Ectodermal cell (in vitro differentiated cells): ENCODE results near the gene PRR5.

Source experiments
- H3K27ac ChIP-seq: 2 replicates; pipeline ENCODE4 v1.7.0; 2013; ENCODE audit warnings: mild to moderate bottlenecking, low read depth, low read length; ENCODE audit not compliant: insufficient read depth, poor library complexity, severe bottlenecking
- H3K27me3 ChIP-seq: 2 replicates; pipeline ENCODE4 v1.7.0; 2013; ENCODE audit warnings: mild to moderate bottlenecking, low read length; ENCODE audit not compliant: insufficient read depth, control insufficient read depth, poor library complexity, severe bottlenecking
- H3K36me3 ChIP-seq: one replicate; pipeline ENCODE4 v1.7.0; 2013; ENCODE audit warnings: low read length; ENCODE audit not compliant: control insufficient read depth, insufficient read depth
- H3K4me1 ChIP-seq: one replicate; pipeline ENCODE4 v1.7.0; 2013; ENCODE audit warnings: low read length; ENCODE audit not compliant: control insufficient read depth, insufficient read depth
- H3K4me3 ChIP-seq: 2 replicates; pipeline ENCODE4 v1.7.0; 2013; ENCODE audit warnings: low read depth, low read length, control low read depth; ENCODE audit not compliant: insufficient read depth
- H3K9me3 ChIP-seq: 2 replicates; pipeline ENCODE4 v1.7.0; 2013; ENCODE audit warnings: mild to moderate bottlenecking, low read length, moderate library complexity; ENCODE audit not compliant: control insufficient read depth
- WGBS, 2 experiments: methylation state at CpG; one replicate each; pipeline ENCODE4 v1.1.7; 2013; ENCODE audit warnings: missing lambda C conversion rate in 2 of 2; 5-methylcytosine and 5-hydroxymethylcytosine counted together

PRR5 gene

DNA sequence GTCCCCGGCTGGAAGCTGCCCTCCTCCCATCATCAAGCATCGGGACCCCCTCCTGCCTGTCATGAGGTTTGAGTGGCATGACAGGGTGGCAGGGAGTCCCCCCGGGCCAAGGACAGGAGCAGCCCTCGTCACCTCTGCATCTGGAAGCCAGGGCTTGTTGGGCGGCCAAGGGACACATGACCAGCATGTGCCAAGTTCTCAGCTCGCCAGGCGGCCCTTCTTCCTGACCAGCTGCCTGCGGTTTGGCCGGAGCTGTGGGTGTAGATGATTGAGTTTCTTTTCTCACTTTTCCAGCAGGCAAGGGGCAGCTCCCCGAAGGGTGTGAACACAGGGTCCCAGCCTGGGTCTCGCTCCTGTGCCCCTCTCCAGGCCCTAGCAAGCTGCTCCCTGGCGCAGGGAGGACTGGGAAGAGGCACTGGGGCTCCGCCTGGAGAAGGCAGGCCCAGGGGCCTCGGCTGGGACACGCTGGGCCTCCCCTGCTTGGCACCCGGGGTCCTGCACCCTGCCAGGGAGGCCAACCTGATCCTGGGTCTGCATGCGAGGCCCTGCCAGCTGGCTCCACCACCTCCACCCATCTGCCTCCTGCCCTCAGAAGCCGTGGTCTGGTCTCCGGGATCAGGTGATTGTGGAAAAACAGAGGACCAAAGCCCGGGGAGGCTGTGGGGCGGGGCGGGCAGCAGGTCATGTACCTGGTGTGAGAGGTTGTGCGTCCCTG, 63.7 kb downstream of the PRR5 start:
- Histone ChIP-seq H3K27ac (no peak overlapping the region), H3K36me3 (no peaks in the 10 kb centered on the region), H3K27me3 (no peaks in the 10 kb centered on the region), H3K4me3 (no peak overlapping the region), H3K9me3 (no peaks in the 10 kb centered on the region), H3K4me1 (peaks cover 11% of the 10 kb centered on the region)
- 85 to 87% methylated on average over 23 of the region's 23 CpGs for WGBS, 2 experiments

DNA sequence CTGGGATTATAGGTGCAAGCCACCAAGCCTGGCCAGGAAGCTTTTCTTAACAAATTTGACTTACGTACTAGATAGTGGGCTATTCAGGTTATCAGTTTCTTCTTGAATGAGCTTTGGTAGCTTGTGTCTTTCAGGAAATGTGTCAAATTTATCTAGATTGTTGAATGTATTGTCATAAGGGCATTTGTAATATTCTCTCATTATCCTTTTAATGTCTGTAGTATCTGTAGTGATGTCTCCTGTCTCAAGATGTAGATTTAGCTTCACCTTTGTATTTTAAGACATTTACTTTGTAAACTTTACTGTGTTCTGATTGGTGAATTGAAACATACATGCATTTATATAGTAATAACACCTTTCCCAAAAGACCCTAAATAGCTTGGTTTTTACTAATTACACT, 71.1 kb downstream of the PRR5 start:
- no peaks in the 10 kb centered on the region for H3K36me3 ChIP-seq
- H3K27ac ChIP-seq = no peak overlapping the region
- H3K4me1 ChIP-seq = no peaks in the 10 kb centered on the region
- no peaks in the 10 kb centered on the region for H3K9me3 ChIP-seq
- H3K27me3 ChIP-seq = no peaks in the 10 kb centered on the region
- 94 to 98% methylated on average over 1 of the region's 1 CpG for WGBS, 2 experiments
- no peak overlapping the region for H3K4me3 ChIP-seq

DNA sequence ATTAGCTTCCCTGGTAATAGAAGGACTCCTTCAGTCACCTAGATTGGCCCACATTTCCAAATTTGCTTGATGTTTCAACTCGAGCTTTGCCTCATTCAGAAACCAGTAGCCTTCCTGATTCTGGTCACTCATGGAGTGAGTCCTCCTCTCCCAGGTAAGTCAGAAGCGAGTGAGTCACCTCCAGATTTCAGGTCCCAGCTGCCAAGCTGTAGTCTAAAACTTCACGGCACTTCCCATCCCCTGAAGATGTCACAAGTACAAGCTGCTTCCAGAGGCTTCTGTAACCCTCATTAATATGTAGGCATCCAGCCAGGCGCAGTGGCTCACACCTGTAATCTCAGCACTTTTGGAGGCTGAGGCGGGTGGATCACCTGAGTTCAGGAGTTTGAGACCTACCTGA, 73.9 kb downstream of the PRR5 start:
- H3K36me3 ChIP-seq = no peaks in the 10 kb centered on the region

DNA sequence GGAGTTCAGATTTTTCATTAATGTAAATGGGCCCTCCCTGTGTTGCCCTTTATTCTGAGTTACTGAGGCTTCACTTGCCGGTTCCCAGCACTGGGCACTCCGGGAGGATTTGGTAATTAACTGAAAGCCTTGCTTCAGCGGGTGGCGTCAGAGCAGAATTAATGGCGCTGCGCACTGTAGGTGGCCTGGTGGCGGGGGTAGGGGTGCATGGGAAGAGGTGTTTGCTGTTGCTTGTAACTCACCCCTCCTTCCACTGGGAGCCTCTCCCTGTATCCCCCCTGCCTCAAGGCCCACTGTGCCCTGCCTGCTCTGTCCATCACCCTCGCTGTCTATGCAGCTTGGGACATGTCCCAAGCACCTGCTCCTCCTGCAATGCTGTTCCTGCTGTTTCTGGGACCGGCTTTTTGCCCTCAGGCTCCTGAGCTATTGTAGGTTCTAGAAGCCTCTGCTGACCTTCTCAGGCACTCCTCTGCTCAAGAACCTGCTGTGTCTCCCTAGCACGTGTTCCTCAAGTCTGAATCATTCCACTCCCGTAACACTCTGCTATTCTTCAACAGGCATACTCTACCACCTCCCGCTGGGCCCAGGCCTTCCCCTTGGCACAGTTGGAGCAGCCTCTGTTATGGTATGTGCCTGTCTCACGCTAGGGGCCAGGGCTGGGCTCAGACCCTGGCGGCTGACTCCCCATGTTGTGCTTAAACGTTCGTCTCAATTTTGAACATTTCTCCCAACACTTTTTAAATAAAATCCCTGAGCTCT, 74.8 kb downstream of the PRR5 start:
- Histone ChIP-seq H3K27ac (no peak overlapping the region), H3K27me3 (no peaks in the 10 kb centered on the region), H3K9me3 (no peaks in the 10 kb centered on the region), H3K4me3 (no peak overlapping the region), H3K36me3 (no peaks in the 10 kb centered on the region), H3K4me1 (no peaks in the 10 kb centered on the region)
- WGBS, 2 experiments = 80 to 82% methylated on average over 16 of the region's 16 CpGs

More for the DNA sequence above, 73.9 kb downstream of the PRR5 start:
- WGBS, 2 experiments = 91% methylated on average over 5 of the region's 5 CpGs
- Histone ChIP-seq H3K9me3 (no peaks in the 10 kb centered on the region), H3K27me3 (no peaks in the 10 kb centered on the region), H3K4me1 (no peaks in the 10 kb centered on the region), H3K27ac (no peak overlapping the region), H3K4me3 (no peak overlapping the region)

DNA sequence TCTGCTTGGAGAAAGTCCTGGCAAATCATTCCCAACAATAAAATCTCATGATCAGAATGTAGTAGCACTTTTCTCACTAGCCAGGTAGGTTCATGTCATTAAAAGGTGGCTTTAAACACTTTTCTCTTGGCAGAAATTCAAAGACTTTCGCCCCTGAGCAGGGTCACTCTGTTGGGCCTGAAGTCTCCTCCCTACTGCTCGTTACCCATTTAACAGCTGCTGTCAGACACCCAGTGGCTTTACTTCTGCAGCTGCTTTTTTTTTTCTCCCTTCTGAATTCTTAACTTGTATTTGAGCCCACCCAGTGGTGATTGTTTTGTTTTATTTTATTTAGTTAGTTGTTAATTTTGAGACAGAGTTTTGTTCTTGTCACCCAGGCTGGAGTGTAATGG, 75.4 kb downstream of the PRR5 start:
- Histone ChIP-seq H3K27ac (no peak overlapping the region), H3K9me3 (no peaks in the 10 kb centered on the region), H3K4me3 (no peak overlapping the region), H3K4me1 (no peaks in the 10 kb centered on the region), H3K36me3 (no peaks in the 10 kb centered on the region), H3K27me3 (no peaks in the 10 kb centered on the region)
- WGBS, 2 experiments = 82 to 84% methylated on average over 2 of the region's 2 CpGs

DNA sequence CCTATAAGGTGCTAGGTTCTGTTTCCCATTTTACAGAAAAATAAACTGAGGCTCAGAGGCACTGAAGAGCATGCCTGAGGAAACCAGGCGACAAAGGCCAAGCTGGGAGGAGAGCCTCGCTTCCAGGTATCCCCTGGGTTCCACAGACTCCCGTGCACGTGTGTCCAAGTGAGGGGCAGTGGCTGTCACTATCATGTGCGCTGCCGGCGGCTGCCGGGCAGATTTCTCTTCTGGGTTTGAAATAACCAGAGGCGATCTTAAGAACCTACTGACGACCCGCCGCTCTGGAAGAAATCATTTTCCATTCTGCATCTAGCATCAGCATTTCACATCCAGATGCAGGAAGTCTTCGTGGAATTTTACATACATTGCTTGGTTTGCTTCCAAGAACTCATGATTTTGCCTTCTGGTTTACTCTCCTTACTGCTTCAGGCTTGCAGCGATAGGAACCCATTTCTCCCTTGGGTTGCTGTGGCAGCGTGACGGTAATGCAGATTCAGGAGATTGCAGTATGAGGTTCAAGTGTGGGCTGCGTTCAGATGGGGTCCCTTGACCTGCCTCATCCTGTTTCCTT, 79.0 kb downstream of the PRR5 start:
- Histone ChIP-seq H3K4me3 (no peak overlapping the region), H3K9me3 (no peaks in the 10 kb centered on the region), H3K36me3 (no peaks in the 10 kb centered on the region), H3K27ac (no peak overlapping the region), H3K4me1 (no peaks in the 10 kb centered on the region), H3K27me3 (no peaks in the 10 kb centered on the region)
- WGBS, 2 experiments = 95% methylated on average over 17 of the region's 17 CpGs

DNA sequence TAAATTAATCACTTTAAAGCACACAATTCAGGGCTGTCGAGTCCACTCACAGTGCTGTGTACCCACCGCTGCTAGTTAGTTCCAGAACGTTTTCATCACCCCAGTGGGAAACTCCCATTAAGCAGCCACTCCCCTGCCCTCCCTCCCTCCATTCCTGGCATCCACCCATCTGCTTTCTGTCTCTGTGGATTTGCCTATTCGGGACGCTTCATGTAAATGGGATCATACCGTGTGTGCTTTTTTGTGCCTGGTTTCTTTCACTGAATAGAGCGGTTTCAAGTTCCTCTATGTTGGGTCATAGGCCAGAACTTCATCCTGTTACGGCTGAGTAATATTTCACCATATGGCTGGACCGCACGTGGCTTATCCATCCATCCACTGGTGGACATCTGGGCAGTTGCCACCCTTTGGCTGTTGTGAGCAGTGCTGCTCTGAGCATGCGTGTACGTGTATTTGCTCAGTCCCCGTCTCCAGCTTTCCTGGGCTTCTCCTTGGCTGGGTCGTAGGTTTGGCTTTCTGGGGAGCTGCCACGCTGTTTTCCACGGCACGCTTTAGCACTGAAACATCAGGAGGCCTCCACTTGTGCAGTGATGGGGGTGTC, 80.5 kb downstream of the PRR5 start:
- Histone ChIP-seq H3K27me3 (no peaks in the 10 kb centered on the region), H3K9me3 (no peaks in the 10 kb centered on the region), H3K4me3 (no peak overlapping the region), H3K36me3 (no peaks in the 10 kb centered on the region), H3K4me1 (no peaks in the 10 kb centered on the region), H3K27ac (no peak overlapping the region)
- 80 to 83% methylated on average over 17 of the region's 17 CpGs for WGBS, 2 experiments

DNA sequence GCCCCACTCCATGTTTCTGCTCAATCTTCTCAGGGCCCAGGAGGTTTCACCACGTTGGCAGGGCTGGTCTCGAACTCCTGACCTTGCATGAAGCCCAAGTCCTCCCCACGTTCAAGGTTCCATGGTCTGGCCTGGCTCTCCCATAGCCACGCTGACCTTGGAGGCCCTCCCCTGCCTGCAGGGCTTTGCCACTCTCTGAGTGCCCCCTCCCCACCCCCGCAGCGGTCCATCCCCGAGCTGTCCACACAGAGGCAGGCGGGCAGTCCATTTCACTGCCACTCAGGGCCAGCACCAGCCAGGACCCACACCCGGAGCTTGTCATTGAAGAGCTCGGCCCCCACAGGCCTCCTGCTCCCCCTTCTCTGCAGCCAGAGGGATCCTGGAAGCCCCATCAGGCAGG, 81.1 kb downstream of the PRR5 start:
- Histone ChIP-seq H3K4me1 (no peaks in the 10 kb centered on the region), H3K27ac (no peak overlapping the region), H3K27me3 (no peaks in the 10 kb centered on the region), H3K9me3 (no peaks in the 10 kb centered on the region), H3K36me3 (no peaks in the 10 kb centered on the region), H3K4me3 (no peak overlapping the region)
- 74% methylated on average over 10 of the region's 10 CpGs for WGBS, 2 experiments

DNA sequence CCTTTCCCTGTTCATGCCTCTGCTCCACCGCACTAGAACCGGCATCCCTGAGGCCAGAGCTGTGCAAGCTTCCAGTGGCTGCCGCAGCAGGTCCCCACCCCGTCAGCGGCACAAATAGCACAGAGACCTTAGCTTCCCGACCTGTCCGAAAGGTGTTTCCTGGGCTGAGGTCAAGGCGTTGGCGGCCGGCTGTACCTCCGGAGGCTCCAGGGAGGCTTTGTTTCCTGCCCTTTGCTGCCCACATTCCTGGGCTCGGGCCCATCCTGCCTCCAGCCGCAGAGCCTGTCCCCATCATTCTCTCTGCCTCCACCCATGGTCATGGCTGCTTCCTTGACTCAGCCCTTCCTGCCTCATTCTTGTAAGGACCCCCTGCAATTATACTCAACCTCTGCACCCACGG, 81.6 kb downstream of the PRR5 start:
- no peaks in the 10 kb centered on the region for H3K36me3 ChIP-seq
- WGBS, 2 experiments = 64 to 66% methylated on average over 14 of the region's 14 CpGs

DNA sequence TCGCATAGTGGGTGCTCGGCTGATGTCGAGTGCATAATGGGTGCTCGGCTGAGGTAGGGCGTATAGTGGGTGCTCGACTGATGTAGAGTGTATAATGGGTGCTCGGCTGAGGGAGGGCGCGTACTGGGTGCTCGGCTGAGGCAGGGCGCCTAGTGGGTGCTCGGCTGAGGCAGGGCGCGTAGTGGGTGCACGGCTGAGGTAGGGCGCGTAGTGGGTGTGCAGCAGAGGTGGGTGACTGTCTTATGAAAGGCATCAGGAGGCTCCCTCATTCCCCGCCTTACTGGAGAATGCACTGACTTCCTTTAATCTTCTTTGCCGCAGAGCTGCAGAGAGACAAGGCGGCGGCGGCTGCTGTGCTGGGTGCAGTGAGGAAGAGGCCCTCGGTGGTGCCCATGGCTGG, 84.1 kb downstream of the PRR5 start:
- no peak overlapping the region for H3K4me3 ChIP-seq
- no peaks in the 10 kb centered on the region for H3K27me3 ChIP-seq
- no peaks in the 10 kb centered on the region for H3K36me3 ChIP-seq
- WGBS, 2 experiments = 93 to 96% methylated on average over 23 of the region's 23 CpGs
- H3K9me3 ChIP-seq = no peaks in the 10 kb centered on the region
- H3K27ac ChIP-seq = no peak overlapping the region
- H3K4me1 ChIP-seq = no peaks in the 10 kb centered on the region

More for the DNA sequence above, 81.6 kb downstream of the PRR5 start:
- Histone ChIP-seq H3K27me3 (no peaks in the 10 kb centered on the region), H3K27ac (no peak overlapping the region), H3K4me1 (no peaks in the 10 kb centered on the region), H3K9me3 (no peaks in the 10 kb centered on the region), H3K4me3 (no peak overlapping the region)
